Measurements from ENCODE around the gene ISOC1.

ISOC1 gene

DNA sequence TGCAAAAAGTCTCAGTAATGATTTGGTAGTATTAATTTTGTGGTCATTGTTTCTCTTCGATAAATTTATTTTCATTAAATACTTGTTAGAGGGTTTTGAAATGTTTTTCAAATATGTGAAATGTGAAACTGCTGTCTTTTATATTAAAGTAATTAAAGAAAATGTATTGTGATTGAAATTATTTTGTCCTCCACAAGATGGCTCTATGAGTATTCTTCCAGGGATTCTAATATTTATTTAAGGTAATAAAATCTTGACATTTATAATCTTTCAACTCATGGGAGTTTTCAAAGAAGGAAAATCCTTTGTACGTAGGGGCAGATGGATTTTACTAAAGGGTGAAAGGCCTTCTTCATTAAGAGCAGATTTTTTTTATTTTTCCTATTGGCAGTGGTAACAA, 19.3 kb downstream of the ISOC1 start:
- H3K27ac ChIP-seq (ENCODE audit: low read length), result no peak overlapping the region
- H2AFZ ChIP-seq (ENCODE audit: low read depth, low read length), result no peak overlapping the region
- H3K36me3 ChIP-seq (ENCODE audit: insufficient read depth, low read length), result peaks cover 17% of the 10 kb centered on the region; the same call in 1 of the 2 replicates
- DNase-seq (no peak), ATAC-seq (ENCODE audit: insufficient read depth, low read depth) (no peak)
- H3K9ac ChIP-seq (ENCODE audit: low read depth, low read length), result no peak overlapping the region
- H3K4me2 ChIP-seq (ENCODE audit: insufficient read depth, low read length), result no peak overlapping the region
- H3K27me3 ChIP-seq (ENCODE audit: insufficient read depth, low read length, poor library complexity), result no peaks in the 10 kb centered on the region
- no peaks in the 10 kb centered on the region for H3K79me2 ChIP-seq (ENCODE audit: insufficient read depth, low read length)
- no peaks in the 10 kb centered on the region for H3K9me3 ChIP-seq (ENCODE audit: insufficient read depth, low read length, severe bottlenecking)
- H3K4me3 ChIP-seq (ENCODE audit: low read depth in 1 of 2, low read length in 2 of 2), result no peak overlapping the region
- no peaks in the 10 kb centered on the region for H3K4me1 ChIP-seq (ENCODE audit: insufficient read depth, low read length)
- TF ChIP-seq EZH2 (IDR thresholded peaks at IDR 0.05; ENCODE audit: borderline replicate concordance, low read depth, low read length, severe bottlenecking), result no peak
- TF ChIP-seq, protein P1, sequence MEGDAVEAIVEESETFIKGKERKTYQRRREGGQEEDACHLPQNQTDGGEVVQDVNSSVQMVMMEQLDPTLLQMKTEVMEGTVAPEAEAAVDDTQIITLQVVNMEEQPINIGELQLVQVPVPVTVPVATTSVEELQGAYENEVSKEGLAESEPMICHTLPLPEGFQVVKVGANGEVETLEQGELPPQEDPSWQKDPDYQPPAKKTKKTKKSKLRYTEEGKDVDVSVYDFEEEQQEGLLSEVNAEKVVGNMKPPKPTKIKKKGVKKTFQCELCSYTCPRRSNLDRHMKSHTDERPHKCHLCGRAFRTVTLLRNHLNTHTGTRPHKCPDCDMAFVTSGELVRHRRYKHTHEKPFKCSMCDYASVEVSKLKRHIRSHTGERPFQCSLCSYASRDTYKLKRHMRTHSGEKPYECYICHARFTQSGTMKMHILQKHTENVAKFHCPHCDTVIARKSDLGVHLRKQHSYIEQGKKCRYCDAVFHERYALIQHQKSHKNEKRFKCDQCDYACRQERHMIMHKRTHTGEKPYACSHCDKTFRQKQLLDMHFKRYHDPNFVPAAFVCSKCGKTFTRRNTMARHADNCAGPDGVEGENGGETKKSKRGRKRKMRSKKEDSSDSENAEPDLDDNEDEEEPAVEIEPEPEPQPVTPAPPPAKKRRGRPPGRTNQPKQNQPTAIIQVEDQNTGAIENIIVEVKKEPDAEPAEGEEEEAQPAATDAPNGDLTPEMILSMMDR (IDR thresholded peaks at IDR 0.05; ENCODE audit: borderline replicate concordance, extremely low read depth, low read length, poor library complexity, severe bottlenecking), result no peak
- no peaks in the 10 kb centered on the region for H4K20me1 ChIP-seq (ENCODE audit: insufficient read depth, low read length)

DNA sequence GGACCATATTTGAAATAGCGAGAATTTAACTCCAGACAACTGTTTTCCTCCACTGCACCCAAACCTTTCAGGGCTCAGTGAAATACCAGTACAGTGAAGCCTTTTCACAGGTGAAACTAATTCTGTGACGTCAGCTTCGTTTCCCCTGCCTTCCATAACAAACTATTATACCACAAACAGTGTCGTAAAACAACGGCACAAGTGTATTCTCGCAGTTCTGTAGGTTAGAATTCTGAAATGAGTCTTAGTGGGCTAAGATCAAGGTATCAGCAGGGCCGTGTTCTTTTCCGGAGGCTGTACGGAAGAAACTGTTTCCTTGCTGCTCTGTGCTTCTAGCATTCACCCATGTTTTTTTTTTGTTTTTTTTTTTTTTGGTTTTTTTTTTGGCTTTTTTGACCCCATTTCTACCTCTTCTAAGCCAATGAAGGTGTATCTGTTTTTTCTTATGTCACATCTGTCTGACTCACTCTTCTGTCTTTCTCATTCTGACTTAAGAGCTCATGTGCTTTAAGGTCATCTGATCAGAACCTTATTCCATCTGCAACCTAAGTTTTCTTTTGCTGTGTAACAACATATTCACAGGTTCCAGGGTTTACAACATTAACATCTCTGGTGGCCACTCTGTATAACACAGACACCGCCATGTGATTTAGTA, 20.1 kb downstream of the ISOC1 start:
- H3K9me3 ChIP-seq (ENCODE audit: insufficient read depth, low read length, severe bottlenecking), result no peaks in the 10 kb centered on the region
- ATAC-seq (ENCODE audit: insufficient read depth, low read depth), result no peak

DNA sequence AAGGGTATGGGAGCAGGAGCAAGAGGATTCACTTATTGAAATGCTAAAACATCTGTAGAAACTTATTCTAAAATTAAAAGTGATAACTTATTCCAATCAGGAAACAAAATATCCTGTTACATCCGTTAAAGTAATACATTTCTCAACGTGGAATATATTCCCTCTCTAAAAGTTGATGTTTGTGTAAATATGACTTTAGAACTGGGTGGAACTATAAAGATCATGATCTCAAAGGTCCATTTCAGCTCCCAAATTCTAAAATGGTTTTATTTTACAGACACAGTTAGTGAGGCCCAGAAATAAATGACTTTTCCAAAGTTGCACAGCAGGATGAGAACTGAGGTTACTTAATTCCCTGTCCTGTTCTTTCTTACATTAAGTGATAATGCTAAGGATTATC, 21.1 kb downstream of the ISOC1 start:
- no peaks in the 10 kb centered on the region for H4K20me1 ChIP-seq (ENCODE audit: insufficient read depth, low read length)
- no peaks in the 10 kb centered on the region for H3K79me2 ChIP-seq (ENCODE audit: insufficient read depth, low read length)
- no peak overlapping the region for H3K4me3 ChIP-seq (ENCODE audit: low read depth in 1 of 2, low read length in 2 of 2)
- H3K27me3 ChIP-seq (ENCODE audit: insufficient read depth, low read length, poor library complexity), result no peaks in the 10 kb centered on the region
- H3K9ac ChIP-seq (ENCODE audit: low read depth, low read length), result no peak overlapping the region
- ATAC-seq (ENCODE audit: insufficient read depth, low read depth) (no peak), DNase-seq (no peak)
- no peaks in the 10 kb centered on the region for H3K4me1 ChIP-seq (ENCODE audit: insufficient read depth, low read length)
- no peaks in the 10 kb centered on the region for H3K9me3 ChIP-seq (ENCODE audit: insufficient read depth, low read length, severe bottlenecking)
- H3K27ac ChIP-seq (ENCODE audit: low read length), result no peak overlapping the region
- TF ChIP-seq, protein P1 (IDR thresholded peaks at IDR 0.05; ENCODE audit: borderline replicate concordance, extremely low read depth, low read length, poor library complexity, severe bottlenecking), result no peak
- TF ChIP-seq EZH2 (IDR thresholded peaks at IDR 0.05; ENCODE audit: borderline replicate concordance, low read depth, low read length, severe bottlenecking), result no peak
- H2AFZ ChIP-seq (ENCODE audit: low read depth, low read length), result no peak overlapping the region
- no peak overlapping the region for H3K4me2 ChIP-seq (ENCODE audit: insufficient read depth, low read length)
- H3K36me3 ChIP-seq (ENCODE audit: insufficient read depth, low read length), result peaks cover 12% of the 10 kb centered on the region; the same call in 1 of the 2 replicates

More for the DNA sequence above, 20.1 kb downstream of the ISOC1 start:
- Histone ChIP-seq H2AFZ (ENCODE audit: low read depth, low read length) (no peak overlapping the region), H3K4me1 (ENCODE audit: insufficient read depth, low read length) (no peaks in the 10 kb centered on the region), H4K20me1 (ENCODE audit: insufficient read depth, low read length) (no peaks in the 10 kb centered on the region), H3K79me2 (ENCODE audit: insufficient read depth, low read length) (no peaks in the 10 kb centered on the region), H3K4me2 (ENCODE audit: insufficient read depth, low read length) (no peak overlapping the region), H3K27me3 (ENCODE audit: insufficient read depth, low read length, poor library complexity) (no peaks in the 10 kb centered on the region), H3K36me3 (ENCODE audit: insufficient read depth, low read length) (peaks cover 17% of the 10 kb centered on the region; the same call in 1 of the 2 replicates), H3K4me3 (ENCODE audit: low read depth in 1 of 2, low read length in 2 of 2) (no peak overlapping the region), H3K27ac (ENCODE audit: low read length) (no peak overlapping the region), H3K9ac (ENCODE audit: low read depth, low read length) (no peak overlapping the region)
- no peak for TF ChIP-seq EZH2 (IDR thresholded peaks at IDR 0.05; ENCODE audit: borderline replicate concordance, low read depth, low read length, severe bottlenecking)
- TF ChIP-seq, protein P1 (IDR thresholded peaks at IDR 0.05; ENCODE audit: borderline replicate concordance, extremely low read depth, low read length, poor library complexity, severe bottlenecking), result no peak
- no peak for DNase-seq

Data from DND-41 (cell line).